HEK293T (cell line): Measurements from ENCODE around the gene XKR7.

ENCODE experiments used
- ARNT ChIP-seq: fragments of 450-650 bp; IDR thresholded peaks from 2 replicates; pipeline ENCODE4 v1.6.1; 2017; ENCODE audit warnings: mild to moderate bottlenecking
- BHLHE40 ChIP-seq: fragments of 450-650 bp; IDR thresholded peaks from 2 replicates; pipeline ENCODE4 v1.6.1; 2016; ENCODE audit warnings: mild to moderate bottlenecking, moderate library complexity, borderline replicate concordance
- ELF4 ChIP-seq: fragments of 450-650 bp; IDR thresholded peaks from 2 replicates; pipeline ENCODE4 v1.6.1; 2017; ENCODE audit warnings: antibody characterized with exemption
- FOXK2 ChIP-seq: fragments of 450-650 bp; IDR thresholded peaks from 2 replicates; pipeline ENCODE4 v1.6.1; 2016; ENCODE audit warnings: mild to moderate bottlenecking
- FOXM1 ChIP-seq: fragments of 450-650 bp; IDR thresholded peaks from 2 replicates; pipeline ENCODE4 v1.6.1; 2017; ENCODE audit warnings: mild to moderate bottlenecking, borderline replicate concordance
- SUZ12 ChIP-seq: fragments of 450-650 bp; IDR thresholded peaks from 2 replicates; pipeline ENCODE4 v1.6.1; 2016; ENCODE audit warnings: mild to moderate bottlenecking

- TF ChIP-seq ELF4: no peak
- TF ChIP-seq BHLHE40: no peak
- TF ChIP-seq SUZ12: no peak
- no peak for TF ChIP-seq FOXM1
- no peak for TF ChIP-seq FOXK2
- no peak for TF ChIP-seq ARNT
Measured at GRCh38 chr20:31919410-31920155, 48.4 kb upstream of the XKR7 start.
